Activated CD8-positive, alpha-beta memory T cell treated with anti-CD3 and anti-CD28 coated beads, Interleukin-2, amount 50 U/mL, for 48 hours (primary cell): ENCODE measurements around the gene FAF2.

Source experiments
- DNase-seq: peaks from one replicate; pipeline ENCODE4 v3.0.0-alpha.2; 2020

The FAF2 gene

DNA sequence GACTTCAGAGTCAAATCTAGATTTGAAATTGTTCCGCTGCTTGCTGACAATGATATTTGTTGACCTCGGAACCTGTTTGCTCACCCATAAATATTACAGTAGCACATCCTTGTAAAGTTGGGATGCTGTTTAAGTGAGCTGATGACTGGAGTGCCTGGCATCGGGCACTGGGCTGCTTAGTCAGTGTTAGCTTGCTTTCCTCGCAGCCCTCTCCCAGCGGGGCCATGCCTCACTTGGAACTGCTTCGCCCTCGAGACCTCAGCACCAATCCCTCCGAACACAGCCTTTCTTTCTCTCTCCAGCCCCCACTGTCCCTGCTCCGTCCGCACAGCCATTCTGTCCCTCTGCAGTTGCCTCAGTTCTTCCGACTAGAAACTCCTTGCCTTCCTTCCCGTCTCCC is 65.6 kb downstream of the FAF2 start:
- DNase-seq, result no peak

- no peak for DNase-seq
Measured at GRCh38 chr5:176514244-176514950, 66.2 kb downstream of the FAF2 start.

DNA sequence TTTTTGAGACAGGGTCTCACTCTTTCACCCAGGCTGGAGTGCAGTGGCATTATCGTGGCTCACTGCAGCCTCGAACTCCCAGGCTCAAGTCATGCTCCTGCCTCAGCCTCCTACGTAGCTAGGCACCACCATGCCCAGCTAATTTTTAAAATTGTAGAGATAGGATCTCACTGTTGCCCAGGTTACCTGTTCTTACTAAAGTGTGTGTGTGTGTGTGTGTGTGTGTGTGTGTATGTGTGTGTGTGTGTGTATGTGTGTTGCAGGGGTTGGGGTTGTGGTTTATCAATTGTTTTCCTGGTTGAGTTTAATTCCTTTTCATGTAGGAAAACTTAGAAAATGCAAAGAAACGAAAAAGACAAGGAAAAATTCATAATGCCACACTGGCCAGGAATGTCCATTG is 67.2 kb downstream of the FAF2 start:
- DNase-seq, result no peak

DNA sequence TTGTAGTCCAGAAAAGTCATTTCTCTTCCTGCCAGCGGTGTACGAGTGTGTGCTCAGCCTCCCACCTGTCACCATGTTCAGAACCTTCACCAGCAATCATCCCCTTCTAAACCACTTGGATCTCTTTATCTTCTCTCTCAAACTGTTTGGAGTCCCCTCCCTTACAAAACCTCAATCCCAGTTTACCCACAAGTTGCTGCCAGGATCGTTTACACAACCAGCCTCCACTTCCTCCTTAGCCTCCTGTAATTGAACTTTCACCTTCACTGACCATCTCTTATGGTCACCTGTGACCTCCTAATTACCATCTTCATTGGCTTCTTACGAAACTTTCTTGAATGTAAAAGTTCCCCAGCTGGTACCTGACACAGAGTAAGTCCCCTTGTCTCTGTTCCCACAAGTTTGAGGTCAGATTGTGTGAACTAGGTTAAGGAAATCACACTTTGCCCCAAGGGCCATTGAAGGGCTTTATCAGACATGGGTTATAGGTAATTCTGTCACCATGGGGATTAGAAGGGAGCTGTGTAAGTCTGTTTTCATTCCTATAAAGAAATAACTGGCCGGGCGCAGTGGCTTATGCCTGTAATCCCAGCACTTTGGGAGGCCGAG is 69.0 kb downstream of the FAF2 start:
- no peak for DNase-seq

DNA sequence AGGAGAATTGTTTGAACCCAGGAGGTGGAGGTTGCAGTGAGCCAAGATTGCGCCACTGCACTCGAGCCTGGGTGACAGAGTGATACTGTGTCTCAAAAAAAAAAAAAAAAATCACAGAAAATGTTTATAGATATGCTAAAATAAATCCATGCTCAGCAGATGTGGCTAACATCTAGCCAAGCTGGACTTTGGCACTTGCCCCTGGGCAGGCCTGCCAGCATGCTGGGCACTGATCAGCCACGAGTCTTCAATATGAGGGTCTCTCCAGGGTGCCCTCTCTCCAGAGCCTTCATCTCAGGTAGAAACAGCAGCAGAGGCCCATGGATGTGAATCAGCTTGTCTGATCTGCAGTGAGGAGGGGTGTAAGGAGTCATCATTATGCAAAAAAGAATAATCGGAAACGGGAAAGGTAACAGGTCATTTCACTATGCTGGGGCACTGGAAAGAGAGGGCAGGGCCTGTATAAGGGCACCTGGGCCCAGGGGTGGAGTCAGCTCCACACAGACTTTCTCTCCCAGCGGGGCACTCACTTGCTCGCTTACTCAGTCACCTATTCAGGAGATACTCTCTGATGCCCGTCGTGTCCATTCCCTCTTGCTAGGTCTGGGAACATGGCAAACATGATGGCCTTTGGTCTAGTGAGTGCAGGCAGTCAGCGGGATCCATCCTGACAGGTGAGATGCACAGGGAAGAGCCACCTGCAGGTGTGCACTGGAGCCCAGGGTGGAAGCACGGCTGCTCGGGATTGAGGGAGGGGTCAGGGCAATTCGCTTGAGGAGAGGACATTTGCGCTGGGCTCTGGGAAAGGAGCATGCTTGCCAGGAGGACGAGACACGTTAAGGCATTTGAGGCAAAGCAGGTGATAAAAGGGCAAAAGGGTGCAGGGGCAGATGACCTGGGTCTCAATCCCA is 71.9 kb downstream of the FAF2 start:
- no peak for DNase-seq

GRCh38 chr5:176521286-176521685 is 73.1 kb downstream of the FAF2 start:
- DNase-seq, result no peak

DNA sequence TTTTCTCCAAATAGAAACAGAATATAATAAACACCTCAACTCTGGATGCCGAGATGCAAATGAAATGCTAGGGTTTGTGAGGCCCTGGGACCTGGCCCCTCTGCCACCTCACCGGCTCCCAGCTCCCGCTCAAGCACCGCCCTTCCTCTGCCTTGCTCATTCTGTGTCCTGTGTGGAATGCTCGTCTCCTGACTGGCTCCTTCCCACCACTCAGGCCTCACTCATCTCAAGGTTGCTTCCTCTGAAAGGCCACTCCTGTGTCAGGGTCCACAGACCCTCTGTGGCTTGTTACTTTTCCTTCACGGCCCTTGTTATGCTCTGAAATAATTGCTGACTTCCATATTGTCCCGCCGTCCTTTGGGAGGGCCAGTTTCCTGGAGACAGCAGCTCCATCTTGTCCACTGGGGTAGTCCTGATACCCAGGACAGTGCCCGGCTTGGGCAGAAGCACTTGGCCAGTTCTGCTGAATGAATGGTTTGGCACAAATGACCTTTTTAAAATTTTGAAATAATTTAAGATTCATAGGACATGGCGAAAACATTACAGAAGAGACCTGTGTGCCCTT is 73.6 kb downstream of the FAF2 start:
- no peak for DNase-seq

DNA sequence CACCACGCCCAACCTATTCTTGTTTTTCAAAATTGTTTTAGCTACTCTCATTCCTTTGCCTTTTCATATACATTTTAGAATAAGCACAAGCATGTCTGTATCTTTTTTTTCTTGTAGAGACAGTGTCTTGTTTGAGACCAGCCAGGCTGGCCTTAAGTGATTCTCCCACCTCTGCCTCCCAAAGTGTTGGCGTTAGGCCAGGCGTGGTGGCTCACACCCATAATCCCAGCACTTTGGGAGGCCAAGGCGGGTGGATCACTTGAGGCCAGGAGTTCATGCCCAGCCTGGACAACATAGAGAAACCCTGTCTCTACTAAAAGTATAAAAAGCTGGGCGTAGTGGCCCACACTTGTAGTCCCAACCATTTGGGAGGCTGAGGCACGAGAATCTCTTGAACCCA is 76.0 kb downstream of the FAF2 start:
- no peak for DNase-seq

DNA sequence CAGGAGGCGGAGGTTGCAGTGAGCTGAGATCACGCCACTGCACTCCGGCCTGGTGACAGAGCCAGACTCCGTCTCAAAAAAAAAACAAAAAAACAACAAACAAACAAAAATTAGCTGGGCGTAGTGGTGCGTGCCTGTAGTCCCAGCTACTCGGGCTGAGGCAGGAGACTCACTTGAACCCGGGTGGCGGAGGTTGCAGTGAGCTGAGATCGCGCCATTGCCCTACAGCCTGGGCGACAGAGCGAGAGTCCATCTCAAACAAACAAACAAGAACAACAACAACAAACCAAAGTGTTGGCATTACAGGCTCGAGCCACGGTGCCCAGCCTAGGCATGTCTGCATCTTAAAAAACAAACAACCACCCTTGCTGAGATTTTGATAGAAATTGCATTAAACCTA is 76.8 kb downstream of the FAF2 start:
- no peak for DNase-seq

DNA sequence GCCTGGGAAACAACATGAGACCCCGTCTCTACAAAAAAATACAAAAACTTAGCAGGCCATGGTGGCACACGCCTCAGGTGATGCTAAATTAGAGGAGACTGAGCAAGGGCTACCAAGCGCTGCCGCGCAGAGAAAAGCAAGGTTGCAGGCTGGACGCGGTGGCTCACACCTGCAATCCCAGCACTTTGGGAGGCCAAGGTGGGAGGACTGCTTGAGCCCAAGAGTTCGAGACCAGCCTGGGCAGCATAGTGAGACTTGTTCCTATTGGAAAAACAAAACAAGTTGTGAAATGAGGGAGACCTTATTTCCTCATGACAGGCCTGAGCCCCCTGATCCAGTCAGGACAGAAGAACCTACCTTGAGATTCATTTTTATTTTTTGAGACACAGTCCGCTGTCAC is 77.5 kb downstream of the FAF2 start:
- DNase-seq, result no peak

- DNase-seq, result no peak
Measured at GRCh38 chr5:176526462-176526861, 78.3 kb downstream of the FAF2 start.

DNA sequence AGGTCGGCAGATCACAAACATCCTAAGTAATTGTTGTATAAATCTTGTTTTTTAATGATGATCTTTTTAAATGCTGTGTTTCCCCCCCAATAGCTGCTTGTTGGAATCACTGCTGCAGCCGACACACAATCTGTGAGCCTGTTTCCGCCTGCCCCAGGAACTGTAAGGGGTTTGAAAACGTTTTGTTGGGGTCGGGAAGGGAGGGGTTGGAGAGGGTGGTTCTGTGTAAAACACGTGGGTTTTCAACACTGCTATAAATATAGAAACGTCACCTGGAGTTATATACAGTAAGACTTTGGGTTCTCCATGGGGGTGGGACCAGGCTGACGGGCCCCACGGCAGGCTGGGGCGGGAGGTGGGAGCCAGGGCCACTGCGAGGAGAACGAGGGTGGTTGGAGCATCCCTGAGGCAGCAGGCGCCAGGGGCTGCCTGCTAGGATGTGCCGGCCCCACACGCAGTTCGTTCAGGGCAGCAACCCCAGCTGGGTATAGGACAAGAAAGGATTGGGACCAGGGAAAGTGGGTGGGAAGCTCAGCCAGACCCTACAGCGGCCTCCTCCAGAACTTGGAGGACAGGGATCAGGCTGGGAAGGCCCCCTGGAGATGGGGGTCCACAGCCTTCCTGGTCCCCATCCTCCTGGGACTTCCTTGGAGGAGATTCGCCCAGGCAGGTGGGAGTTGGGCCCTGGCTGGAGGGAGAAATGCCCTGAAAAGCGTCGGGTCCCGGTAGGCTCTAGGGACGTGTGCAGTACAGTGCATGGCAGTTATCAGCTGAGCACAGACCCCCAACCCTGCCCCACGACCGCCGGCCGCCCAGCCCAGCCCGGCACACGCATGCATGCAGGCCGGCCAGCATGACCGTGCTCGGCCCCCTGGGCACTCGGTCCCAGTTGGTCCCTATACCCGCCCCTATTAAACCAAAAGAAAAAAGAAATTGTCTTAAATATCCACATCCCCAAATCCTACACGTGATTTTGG is 79.3 kb downstream of the FAF2 start:
- DNase-seq, result no peak

DNA sequence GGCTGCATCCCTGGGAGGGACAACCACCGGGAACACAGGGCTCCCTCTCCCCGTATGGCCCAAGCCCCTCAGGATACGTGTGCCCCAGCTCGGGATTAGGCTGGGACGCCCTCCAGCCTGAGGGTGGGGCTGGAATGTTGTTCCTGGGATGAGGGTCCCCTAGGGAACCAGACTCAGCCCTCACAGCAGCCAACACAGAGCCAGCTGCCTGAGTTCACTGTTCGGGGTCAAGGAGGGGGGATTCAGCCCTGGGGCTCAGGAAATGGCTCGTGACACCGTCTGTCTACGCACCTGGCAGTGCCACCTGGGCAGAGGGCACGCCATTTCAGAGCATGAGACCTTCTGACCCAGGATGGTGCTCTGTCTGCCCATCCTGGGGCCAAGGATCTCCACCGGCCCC is 80.1 kb downstream of the FAF2 start:
- DNase-seq, result no peak

DNA sequence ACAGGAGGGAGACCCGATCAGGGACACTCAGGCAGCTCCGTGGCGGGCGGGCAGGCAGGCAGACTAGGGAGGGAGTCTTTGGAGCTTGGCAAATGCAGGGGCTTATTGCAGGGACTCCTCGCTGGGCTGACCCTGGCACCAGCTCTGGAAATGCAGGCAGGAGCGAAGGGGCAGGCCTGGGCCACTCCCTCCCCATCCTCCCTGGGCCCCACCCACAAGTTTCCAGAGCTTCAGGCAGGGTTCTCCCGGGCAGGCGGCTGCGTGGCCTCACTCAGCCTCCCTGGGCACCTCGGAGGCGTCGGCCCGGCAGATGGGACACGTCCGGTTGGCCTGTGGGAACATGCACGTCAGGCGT is 80.6 kb downstream of the FAF2 start:
- DNase-seq, result no peak

DNA sequence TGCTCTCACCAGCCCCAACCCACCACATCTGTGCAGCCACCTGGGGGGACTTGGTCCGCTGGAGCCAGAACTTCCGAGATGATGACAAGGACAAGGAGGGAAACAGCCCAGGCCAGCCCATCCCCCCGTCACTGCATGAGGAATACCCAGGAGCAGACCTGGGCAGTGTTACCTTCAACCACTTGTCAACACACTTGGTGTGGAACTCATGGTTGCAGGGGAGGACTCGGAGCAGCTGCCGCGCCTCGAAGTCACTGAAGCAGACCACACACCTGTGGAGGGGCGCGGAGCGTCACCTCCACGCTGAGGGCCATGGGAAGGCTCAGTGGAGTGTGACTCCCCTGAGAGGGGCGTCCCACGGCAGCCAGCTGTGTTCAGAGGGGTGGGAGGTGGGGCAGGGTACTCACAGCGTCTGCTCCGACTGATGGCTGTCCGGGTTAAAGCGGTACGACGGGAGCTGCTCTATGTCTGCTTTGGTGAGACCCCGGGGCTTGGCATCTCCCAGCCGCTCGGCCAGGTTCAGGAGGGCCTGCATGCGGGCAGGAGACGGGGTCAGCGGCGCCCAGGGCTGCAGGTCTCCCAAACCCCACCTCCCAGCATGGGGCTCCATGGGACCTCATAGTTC is 81.0 kb downstream of the FAF2 start:
- DNase-seq, result no peak

DNA sequence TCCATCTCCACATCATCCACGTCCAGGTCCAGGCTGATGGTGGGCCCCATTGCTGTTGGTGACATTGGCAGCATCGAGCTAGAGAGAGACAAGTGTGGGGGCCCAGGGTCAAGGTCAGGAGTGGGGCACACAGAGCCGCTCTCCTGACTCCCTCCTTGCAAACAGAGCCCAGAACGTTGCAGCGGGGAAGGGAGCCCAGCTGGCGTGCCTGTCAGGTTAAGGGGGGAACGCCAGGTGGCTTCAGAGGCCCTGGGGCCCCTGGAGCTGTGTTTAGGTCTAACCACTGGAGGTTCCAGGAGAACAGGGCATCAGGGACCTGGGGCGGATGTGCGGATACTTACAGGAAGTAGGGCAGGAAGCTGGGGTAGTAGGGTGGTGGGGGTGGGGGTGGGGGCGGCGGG is 81.6 kb downstream of the FAF2 start:
- DNase-seq, result peak; percentile 63

DNA sequence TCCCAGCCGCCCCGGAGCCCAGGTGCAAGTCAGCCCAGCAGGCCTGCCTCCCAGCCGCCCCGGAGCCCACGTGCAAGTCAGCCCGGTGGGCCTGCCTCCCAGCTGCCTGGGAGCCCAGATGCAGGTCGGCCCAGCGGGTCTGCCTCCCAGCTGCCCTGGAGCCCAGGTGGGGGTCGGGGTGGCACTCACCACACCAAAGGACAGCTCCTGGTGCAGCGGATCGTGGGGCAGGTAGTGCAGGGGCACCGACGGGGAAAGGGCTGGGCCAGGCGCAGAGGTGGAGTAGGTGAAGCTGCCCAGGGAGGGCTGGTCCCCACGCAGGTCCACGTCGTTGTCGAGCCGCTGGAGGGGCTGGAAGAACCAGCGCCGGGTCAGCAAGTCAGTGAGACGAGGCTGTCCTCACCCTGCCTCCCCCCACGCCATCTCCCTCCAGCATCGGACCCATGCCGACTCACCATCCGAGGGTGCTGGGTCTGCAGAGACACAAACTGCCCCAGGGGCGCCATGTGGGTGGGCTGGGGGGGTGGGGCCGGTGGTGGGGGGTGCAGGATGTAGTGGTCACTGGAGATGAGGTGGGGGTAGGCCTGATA is 82.3 kb downstream of the FAF2 start:
- DNase-seq, result no peak

- peak; percentile 71 for DNase-seq
Measured at GRCh38 chr5:176530983-176531901, 83.1 kb downstream of the FAF2 start.

DNA sequence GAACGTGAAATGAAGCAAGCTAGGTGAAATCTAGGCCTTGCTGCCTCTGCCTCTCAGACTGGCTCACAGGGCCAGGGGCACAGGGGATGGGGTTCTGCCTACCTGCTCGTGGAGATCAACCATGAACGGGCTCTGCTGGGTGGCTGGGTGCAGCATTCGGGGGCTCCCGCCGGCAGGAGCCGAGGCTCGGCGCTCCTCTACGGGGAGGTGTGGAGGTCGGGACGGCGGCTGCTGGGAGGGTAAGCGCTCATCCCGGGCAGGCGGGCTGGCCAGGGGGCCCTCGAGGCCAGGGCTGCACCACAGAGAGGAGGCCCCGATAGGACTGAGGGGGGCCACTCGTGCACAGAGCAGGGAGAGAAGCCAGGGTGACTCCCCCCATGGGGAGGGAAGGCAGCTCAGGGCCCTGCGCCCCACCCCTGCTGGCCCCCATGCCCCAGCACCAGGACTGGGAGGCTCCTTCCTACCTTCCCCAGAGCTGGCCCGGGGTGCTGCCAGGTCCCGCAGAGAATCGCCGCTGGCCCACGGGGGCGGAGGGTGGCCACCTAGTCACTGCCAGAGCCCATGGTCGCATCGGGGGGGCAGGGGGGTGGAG is 83.8 kb downstream of the FAF2 start:
- no peak for DNase-seq

- DNase-seq, result no peak
Measured at GRCh38 chr5:176532795-176533194, 84.6 kb downstream of the FAF2 start.
